Right atrium auricular region (tissue), 2 donors: ENCODE results near the gene FANCB. TPM values are rescaled to one million over a fixed set of nuclear protein-coding genes. Genes with fewer than 3 reads are reported as not detected.

Experiments used
- DNase-seq: peaks from one replicate; pipeline ENCODE4 v3.0.0-alpha.2; 2019; ENCODE audit warnings: low spot score
- H3K27ac ChIP-seq, 2 donors: fragments of 200-600 bp; sonication (generic); 1 replicate in 1 of 2; 2 replicates in 1 of 2; pipeline ENCODE4 v1.5.1; 2016 to 2019
- H3K27me3 ChIP-seq, 2 donors: fragments of 200-600 bp; sonication (generic); one replicate each; pipeline versions ENCODE4 v1.5.1 to v1.6.0; 2017 to 2019
- H3K36me3 ChIP-seq: fragments of 200-600 bp; sonication (generic); one replicate; pipeline ENCODE4 v1.5.1; 2016
- H3K4me1 ChIP-seq, 2 donors: fragments of 200-600 bp; sonication (generic); one replicate each; pipeline versions ENCODE4 v1.5.1 to v1.6.0; 2017 to 2019
- H3K4me3 ChIP-seq, 2 donors: fragments of 200-600 bp; sonication (generic); 1 replicate in 1 of 2; 2 replicates in 1 of 2; pipeline ENCODE4 v1.5.1; 2017 to 2019; ENCODE audit warnings: mild to moderate bottlenecking in 1 of 2, moderate library complexity in 1 of 2
- H3K9me3 ChIP-seq, 2 donors: fragments of 200-600 bp; sonication (generic); one replicate each; pipeline ENCODE4 v1.5.1; 2019
- CTCF ChIP-seq, 2 donors: fragments of 200-600 bp; sonication (generic); IDR thresholded peaks; one replicate each; pipeline ENCODE4 v1.5.1; 2019; ENCODE audit warnings: antibody characterized with exemption in 2 of 2
- total RNA-seq, 2 donors: library from RNA; depleted of rRNA; stranded (reverse); fragments of >200 nt; gene quantifications; one replicate each; pipeline ENCODE4 v1.1.0, GENCODE V29; 2016

FANCB gene
- total RNA-seq, 2 donors from 2014 or later = 0.47 to 0.59 TPM

GRCh38 chrX:14915596-14915995, 42.7 kb upstream of the FANCB start:
- Histone ChIP-seq H3K27me3 (no peaks in the 10 kb centered on the region), H3K27ac (no peak overlapping the region), H3K36me3 (peaks cover 16% of the 10 kb centered on the region), H3K9me3 (no peaks in the 10 kb centered on the region), H3K4me3 (no peak overlapping the region), H3K4me1 (no peaks in the 10 kb centered on the region)
- TF ChIP-seq CTCF (IDR thresholded peaks at IDR 0.05) = no peak
- no peak for DNase-seq

- Histone ChIP-seq H3K27ac (no peak overlapping the region), H3K36me3 (peaks cover 16% of the 10 kb centered on the region), H3K9me3 (no peaks in the 10 kb centered on the region), H3K4me3 (no peak overlapping the region), H3K27me3 (no peaks in the 10 kb centered on the region), H3K4me1 (no peaks in the 10 kb centered on the region)
- DNase-seq = no peak
- no peak for TF ChIP-seq CTCF (IDR thresholded peaks at IDR 0.05)
These were observed 40.4 kb upstream of the FANCB start for GRCh38 chrX:14913241-14913640.

DNA sequence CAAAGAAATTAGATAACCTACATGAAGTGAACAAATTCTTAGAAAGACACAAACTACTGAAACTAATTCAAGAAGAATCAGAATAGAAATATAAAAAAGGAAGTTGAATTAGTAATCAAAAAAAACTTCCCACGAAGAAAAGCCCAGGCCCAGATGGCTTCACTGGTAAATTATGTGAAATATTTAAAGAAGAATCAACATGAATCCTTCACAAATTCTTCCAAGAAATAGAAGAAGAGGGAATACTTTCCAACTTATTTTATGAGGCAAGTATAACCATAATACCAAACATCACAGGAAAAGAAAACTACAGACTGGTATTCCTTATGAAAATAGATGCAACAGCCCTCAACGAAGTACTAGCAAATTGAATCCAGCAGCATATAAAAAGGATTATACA, 31.0 kb upstream of the FANCB start:
- DNase-seq = no peak
- no peaks in the 10 kb centered on the region for H3K4me1 ChIP-seq
- H3K27me3 ChIP-seq = no peaks in the 10 kb centered on the region
- no peaks in the 10 kb centered on the region for H3K36me3 ChIP-seq
- H3K4me3 ChIP-seq = no peak overlapping the region
- peaks cover 0 to 9% of the 10 kb centered on the region in 2 donors for H3K9me3 ChIP-seq
- no peak overlapping the region for H3K27ac ChIP-seq
- TF ChIP-seq CTCF (IDR thresholded peaks at IDR 0.05) = no peak

- no peaks in the 10 kb centered on the region for H3K4me1 ChIP-seq
- TF ChIP-seq CTCF (IDR thresholded peaks at IDR 0.05) = no peak
- no peaks in the 10 kb centered on the region for H3K27me3 ChIP-seq
- H3K36me3 ChIP-seq = no peaks in the 10 kb centered on the region
- no peak overlapping the region for H3K4me3 ChIP-seq
- no peak for DNase-seq
- no peak overlapping the region for H3K27ac ChIP-seq
- peaks cover 0 to 9% of the 10 kb centered on the region in 2 donors for H3K9me3 ChIP-seq
These were observed 29.7 kb upstream of the FANCB start for GRCh38 chrX:14902537-14902936.

DNA sequence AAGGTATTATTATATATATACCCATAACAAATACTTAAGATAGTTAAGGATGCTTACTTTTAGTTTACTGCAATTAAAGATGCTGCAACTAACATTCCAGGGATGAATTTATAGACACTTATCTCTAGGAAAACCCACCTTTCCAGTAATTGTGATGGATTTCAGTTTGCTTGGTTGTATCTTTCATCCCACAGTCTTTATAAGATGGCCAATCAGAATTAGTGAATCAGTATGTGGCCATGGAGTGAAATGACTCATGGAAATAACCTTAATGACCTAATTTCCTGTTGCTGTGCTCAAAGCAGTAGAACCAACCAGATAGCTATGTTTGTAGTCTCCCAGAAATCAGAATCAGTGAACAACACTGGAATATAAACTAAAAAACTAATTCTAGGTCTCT, 26.7 kb upstream of the FANCB start:
- Histone ChIP-seq H3K27ac (no peak overlapping the region), H3K4me1 (no peaks in the 10 kb centered on the region), H3K36me3 (no peaks in the 10 kb centered on the region), H3K9me3 (peaks cover 0 to 5% of the 10 kb centered on the region in 2 donors), H3K4me3 (no peak overlapping the region), H3K27me3 (no peaks in the 10 kb centered on the region)
- no peak for TF ChIP-seq CTCF (IDR thresholded peaks at IDR 0.05)
- DNase-seq = no peak

DNA sequence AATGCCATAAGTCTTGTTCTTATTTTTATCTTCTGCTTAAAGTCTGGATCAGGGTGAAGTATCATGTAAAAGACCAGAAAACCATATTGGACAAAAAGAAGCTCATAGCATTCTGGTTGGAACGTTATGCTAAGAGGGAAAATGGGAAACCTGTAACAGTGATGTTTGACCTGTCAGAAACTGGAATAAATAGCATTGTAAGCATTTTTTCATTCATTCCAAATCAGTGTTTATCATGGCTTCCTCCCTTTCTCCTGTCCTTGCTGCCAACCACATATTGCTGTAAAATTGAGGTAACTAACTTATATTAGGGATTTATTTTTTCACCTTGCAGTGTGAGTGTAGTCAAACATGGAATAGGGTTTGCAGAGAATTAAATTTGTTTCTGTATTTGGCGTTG, 24.2 kb upstream of the FANCB start:
- no peak for TF ChIP-seq CTCF (IDR thresholded peaks at IDR 0.05)
- Histone ChIP-seq H3K4me1 (no peaks in the 10 kb centered on the region), H3K27me3 (no peaks in the 10 kb centered on the region), H3K27ac (no peak overlapping the region), H3K36me3 (no peaks in the 10 kb centered on the region), H3K4me3 (no peak overlapping the region), H3K9me3 (no peaks in the 10 kb centered on the region)
- DNase-seq = no peak
